Measurements from ENCODE around the gene TANGO6.
"Not testable (repeated sequence)": the region's sequence is repeated elsewhere in the genome, so short reads cannot be mapped to it uniquely, and the experiment has no call there.

Gene TANGO6

DNA sequence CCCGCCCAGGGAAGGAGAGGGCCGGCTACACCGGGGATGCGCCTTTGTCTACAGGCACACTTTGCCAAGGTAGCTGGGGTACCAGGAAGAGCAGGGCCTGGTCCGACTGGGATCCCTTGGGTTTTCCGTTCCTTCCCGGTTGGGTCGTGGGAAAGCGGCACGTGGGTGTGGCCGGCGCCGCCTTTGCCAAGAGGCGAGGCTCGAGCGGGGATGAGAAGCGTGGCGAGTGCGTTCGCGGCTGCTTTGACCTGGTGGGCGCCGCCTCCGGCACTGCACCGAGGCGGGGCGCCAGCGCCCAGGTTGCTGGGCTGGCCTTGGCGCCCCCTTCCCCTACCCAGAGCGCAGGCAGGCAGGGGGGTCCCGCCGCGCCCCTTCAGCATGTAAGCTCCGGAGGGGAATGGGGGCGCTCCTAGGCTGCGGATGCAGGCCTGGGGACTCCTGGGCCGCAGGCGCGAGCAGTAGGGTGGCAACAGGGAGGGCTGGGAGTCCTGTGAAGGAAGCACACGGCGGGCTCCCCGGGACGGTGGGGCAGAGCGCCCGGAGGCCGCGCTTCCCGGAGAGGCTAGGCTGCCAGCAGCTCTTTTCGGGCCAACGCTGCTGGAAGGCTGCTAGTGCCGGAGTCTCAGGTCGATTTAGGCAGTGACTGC is 264.1 kb downstream of the TANGO6 start:
- no peak for DNase-seq

DNA sequence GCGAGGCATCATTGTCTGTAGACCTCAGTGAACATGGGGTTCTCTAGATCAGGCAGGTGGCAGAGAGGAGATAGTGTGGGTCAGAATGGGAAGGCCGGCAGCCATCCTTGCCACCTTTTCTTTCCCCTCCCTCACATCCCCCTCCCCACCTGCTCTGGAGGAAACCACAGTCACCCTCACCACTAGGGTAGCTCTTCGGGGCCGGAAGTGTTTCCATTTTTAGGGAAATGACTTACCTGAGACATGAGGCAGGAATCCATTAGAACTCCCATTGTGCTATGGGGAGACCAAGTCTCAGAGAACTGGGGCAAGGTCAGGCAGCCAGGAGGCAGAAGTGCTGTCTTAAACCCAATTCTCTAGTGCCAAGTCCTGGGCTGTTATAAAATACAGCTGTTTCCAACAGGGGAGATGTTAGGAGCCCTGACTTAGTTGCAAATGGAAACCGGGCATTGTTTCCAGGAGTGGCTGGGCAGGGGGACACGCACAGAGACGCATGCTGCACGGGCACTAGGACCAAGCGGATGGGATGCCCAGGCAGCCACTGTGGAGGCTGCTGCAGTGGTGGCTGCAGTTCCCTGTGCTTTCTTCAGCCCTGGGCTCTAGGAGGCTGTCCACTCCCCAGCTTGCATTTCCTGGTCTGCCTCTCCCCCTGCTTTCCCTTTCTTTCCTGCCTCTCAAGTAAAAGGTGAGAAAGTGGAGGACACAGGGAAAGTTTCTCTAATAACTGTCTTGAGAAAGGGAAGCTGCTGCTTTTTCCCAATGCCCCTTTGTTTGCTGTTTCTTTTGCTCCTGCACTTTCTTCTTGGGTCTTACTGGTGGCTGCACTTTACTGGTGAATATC is 265.0 kb downstream of the TANGO6 start:
- DNase-seq, result no peak

DNA sequence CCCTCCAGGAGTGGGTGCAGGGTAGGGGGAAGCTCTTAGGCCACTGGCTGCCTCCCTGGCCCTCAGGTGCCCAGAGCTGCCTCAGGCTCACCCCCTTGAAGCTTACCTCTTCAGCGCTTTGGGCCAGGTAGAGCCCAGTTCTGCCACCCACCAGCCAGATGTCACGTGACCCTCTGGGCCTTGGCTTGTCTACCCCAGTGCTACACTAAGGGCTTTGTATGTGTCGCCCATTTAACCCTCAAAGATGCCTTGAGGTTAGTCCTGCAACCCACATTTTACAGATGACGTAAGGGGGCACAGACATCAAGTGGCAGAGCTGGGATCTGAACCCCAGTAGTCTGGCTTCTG is 265.5 kb downstream of the TANGO6 start:
- DNase-seq, result no peak

DNA sequence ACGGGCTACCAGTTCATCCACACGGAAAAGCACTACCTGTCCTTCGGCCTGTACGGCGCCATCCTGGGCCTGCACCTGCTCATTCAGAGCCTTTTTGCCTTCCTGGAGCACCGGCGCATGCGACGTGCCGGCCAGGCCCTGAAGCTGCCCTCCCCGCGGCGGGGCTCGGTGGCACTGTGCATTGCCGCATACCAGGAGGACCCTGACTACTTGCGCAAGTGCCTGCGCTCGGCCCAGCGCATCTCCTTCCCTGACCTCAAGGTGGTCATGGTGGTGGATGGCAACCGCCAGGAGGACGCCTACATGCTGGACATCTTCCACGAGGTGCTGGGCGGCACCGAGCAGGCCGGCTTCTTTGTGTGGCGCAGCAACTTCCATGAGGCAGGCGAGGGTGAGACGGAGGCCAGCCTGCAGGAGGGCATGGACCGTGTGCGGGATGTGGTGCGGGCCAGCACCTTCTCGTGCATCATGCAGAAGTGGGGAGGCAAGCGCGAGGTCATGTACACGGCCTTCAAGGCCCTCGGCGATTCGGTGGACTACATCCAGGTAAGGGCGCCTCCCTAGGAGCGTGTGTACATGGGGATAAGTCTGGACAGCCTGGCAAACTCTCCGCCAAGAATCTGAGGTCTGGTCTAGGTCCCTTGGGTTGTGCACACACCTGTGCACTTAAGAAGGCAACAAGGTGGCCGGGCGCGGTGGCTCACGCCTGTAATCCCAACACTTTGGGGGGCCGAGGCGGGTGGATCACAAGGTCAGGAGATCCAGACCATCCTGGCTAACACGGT is 266.3 kb downstream of the TANGO6 start:
- DNase-seq, result no peak

DNA sequence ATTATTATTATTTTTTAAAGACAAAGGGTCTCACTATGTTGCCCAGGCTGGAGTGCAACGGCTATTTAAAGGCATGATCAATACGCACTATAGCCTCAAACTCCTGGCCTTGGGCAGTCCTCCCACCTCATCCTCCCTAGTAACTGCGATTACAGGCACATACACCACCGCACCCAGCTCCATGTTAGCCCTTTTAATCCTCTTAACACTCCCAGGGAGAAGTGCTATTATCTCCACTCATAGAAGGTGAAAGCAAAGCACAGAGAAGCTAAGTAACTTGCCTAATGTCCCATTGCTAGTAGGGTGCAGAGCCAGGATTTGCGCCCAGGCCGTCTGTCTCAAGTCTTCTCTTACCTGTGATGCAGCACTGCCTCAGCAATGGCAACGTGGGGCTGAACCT is 267.1 kb downstream of the TANGO6 start:
- no peak for DNase-seq

DNA sequence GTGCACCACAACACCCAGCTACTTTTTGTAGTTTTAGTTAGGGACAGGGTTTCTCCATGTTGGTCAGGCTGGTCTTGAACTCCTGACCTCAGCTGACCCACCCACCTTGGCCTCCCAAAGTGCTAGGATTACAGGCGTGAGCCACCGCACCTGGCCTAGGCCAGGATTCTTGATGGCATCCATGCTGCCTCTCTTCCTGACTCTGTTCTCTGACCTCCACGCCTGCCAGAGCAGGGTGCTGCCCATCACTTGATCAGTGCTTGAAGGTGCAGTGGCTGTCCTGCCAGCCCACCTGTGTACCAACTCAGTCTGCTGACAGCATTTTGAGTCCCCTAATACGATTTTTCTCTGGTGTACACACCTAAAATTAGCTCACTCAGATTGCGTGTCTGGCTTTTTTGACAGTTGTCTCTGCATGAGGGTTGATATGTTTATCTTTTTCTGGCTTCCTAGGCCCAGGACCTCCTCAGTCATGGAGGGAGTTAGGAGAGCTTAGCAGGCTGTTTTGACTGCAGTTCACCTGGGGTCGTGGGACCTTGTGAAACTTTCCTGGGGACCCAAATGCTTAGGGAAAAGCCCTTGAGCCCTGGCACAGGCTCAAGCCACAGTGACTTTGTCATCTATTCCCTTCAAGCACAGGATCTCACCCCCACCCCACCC is 268.0 kb downstream of the TANGO6 start:
- no peak for DNase-seq

DNA sequence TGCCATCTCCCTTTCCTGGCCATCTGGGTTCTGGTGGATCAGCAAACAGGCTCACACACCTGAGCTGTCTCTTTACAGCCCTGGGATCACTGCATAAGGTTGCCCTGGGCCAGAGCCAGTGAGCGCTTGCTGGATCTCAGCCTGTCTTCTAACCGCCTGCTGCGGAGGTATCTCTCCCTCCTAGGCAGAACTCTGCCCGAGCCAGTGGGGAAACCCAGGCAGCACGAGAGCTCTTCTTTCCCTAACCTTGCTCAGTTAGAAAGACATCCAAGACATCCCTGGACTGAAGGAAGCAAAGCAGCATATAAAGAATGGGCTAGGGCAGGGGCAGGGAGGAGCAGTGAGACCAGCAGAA is 268.5 kb downstream of the TANGO6 start:
- DNase-seq, result no peak

DNA sequence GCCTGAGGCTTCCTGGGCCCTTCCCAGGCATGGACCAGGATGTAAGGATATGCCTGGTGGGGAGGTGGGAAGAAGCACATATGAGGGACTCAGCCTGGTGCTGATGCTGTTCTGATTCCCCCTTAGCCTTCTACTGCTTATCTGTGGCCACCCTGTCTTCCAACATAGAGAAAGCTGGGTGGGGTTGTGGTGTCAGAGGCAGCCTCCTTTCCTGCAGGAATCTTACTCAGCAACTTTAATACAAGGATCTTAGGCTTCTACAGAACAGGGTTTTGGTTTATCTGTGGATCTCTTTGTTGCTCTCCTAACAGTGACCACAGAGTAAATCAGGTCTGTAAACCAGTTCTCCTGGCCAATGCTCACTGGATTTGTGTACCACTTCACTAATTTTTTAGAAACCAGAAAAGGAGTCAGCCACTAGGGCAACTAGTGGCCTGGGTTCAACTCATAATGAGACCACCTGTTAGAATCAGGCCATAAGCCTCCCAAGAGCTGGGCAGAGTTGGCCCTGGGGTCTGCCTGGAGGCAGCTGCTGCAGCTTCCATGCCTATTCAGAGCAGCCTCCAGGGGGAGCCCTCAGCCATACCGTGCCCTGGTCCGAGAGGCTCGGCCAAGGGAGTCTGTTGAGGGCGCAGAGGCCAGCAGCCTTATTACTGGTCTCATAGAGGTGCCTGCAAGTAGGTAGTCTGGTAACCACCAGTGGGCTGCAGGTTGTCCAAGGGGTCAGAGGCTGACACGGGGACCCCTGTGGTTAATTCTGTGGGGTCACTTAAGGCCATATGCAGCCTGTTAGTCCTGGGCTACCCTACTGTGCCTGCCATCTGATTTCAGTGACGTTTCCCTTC is 269.2 kb downstream of the TANGO6 start:
- DNase-seq, result no peak

DNA sequence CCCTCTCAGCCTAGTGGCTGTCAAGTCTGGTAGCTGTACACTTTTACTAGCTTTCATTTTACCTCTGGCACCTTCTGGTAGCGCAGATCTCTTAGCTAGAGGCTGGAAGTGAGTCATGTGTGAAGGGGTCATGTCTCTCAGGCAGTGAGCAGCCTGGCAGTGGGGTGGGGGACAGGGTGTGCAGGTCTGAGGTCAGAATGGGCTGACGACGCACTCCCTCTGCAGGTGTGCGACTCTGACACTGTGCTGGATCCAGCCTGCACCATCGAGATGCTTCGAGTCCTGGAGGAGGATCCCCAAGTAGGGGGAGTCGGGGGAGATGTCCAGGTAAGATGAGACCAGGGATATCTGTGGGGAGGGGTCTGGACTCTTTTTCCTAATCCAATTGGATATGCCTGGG is 269.9 kb downstream of the TANGO6 start:
- no peak for DNase-seq

DNA sequence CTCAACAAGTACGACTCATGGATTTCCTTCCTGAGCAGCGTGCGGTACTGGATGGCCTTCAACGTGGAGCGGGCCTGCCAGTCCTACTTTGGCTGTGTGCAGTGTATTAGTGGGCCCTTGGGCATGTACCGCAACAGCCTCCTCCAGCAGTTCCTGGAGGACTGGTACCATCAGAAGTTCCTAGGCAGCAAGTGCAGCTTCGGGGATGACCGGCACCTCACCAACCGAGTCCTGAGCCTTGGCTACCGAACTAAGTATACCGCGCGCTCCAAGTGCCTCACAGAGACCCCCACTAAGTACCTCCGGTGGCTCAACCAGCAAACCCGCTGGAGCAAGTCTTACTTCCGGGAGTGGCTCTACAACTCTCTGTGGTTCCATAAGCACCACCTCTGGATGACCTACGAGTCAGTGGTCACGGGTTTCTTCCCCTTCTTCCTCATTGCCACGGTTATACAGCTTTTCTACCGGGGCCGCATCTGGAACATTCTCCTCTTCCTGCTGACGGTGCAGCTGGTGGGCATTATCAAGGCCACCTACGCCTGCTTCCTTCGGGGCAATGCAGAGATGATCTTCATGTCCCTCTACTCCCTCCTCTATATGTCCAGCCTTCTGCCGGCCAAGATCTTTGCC is 271.1 kb downstream of the TANGO6 start:
- no peak for DNase-seq

DNA sequence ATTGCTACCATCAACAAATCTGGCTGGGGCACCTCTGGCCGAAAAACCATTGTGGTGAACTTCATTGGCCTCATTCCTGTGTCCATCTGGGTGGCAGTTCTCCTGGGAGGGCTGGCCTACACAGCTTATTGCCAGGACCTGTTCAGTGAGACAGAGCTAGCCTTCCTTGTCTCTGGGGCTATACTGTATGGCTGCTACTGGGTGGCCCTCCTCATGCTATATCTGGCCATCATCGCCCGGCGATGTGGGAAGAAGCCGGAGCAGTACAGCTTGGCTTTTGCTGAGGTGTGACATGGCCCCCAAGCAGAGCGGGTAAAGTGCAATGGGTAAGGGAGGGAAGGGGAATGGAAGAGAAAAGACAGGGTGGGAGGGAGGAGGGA is 271.6 kb downstream of the TANGO6 start:
- no peak for DNase-seq

DNA sequence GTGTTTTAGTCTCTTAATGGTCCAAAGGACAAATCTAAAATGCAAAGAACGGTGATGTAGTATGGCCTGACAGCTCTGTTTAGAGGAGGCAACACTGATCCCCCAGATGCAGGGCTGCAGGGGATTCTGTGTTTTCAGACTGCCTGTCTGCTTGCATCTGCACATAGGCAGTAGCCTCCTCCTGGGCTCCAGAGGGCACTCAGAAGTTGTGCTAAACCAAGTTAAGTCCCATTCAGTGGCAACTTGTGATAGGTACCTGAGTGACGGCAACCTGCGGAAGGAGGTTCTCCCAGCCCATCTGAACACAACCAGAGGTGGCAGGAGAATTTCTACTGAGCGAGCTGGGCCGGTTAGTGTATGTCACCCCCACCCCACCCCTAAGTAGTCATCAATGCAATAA is 272.0 kb downstream of the TANGO6 start:
- DNase-seq, result no peak

DNA sequence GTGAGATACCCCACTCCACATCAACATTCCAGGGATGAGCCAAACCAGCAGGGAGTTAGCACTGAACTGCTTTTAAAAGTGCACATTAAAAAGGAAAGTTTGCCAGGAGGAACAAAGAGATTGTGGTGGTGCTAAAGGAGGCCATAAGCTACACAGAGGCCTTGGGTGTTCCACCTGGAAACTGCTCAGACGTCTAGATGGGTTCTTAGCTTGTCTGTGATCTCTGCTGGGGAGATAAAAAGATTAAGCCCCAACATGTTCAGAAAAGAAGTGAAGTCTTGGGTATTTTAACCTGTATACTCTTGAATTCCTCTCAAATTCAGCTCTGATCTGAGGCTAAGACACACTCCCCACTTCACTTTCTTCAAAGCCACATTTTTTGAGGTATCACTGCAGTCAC is 272.5 kb downstream of the TANGO6 start:
- DNase-seq, result no peak

DNA sequence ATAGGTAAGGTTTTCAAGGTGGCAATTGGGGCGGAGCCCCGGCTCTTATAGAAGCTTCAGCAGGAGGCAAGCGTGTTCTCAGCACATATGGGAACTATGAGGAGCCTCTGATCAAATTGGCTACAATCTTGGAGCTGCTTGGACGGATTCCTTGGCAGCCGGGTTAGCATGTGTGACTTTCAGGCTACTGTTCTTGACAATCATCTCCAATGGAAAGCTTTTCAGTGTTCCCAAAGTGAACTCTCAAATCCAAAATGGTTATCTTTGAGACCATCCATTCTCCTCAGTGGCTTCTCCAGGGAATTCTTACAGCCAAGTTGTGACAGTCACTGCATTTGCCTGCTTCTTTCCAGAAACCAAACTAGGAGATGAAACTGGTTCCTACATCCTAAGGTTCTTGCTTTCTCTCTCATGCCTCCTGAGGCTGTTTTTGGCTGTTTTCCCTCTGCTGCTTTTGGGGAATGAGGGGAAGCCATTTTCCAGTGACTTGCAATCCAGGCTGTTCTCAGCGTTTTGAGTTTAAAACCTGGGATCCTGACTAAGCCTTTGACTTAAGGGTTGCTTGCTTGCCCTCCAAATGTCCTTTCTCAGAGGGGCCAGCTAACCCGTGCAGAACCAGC is 273.0 kb downstream of the TANGO6 start:
- DNase-seq, result no peak

DNA sequence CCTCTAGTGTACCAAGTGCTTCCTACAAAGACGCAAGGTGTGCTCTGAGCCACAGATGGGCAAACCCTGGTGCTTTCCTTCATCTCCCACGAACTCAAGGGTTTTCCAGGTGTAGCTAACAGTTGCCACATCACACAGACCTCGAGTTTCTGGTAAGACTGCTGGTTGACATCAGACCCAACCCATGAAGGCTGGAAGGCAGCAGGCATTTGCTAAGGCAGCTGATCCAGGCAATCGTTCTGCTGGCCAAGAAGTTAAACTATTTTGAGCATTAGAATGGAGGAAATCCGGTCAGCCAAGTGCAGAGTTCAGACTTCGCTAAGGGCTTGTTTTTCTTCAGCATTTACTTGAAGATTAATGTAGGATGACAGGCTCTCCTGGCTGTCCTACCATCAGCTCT is 273.6 kb downstream of the TANGO6 start:
- DNase-seq, result no peak

DNA sequence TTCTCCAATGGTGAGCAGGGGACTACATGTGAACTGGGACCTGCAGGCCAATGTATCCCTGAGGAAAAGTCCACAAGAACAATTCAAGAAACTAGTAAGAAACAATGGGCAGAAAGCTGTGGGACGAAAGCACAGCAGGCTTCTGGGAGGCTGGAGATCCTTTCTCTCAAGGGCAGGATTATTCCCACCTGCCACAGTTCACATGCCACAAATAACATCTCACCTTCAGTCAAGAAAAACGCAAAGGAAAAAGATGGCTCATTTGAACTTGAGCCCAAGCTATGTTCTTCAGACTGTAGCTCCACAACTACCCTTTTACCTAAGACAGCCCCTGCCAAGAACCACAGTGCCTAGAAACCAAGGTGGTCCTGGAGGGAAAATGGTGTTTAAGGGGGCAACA is 275.1 kb downstream of the TANGO6 start:
- DNase-seq, result no peak

DNA sequence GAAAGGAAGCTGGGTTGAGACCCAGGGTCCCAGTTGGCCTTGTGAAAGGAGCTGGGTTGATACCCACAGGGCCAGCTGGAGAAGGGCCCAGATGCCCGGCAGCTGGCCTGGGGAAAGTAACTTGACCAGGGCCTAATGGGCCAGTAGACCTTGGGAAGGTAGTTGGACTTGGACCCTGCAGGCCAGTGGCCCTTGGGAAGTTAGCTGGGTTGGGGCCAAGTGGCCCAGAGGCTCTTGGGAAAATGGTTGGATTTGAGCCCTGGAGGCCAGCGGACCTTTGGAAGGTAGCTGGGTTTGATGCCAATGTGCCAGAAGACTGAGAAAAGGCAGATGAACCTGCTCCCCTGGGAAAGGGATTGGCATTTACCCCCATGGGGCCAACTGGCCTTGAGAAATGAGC is 275.7 kb downstream of the TANGO6 start:
- no peak for DNase-seq

DNA sequence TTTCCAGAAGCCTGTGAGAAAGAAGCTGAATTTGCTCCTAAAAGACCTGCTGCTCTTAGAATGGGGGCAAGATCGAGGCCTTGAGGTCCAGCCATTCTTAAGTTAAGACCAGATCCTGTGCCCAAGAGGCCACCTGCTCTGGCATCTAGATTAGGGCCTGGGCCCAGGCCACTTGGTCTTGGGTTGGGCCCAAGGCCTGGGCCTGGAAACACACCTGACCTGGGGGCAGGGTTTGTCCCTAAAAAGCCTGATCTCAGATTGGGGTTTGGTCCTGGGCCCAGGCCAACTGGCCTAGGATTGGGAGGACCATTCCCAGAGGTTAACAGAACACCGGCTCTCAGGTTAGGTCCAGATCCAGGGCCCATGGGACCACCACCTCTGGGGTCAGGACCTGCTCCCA is 276.2 kb downstream of the TANGO6 start:
- no peak for DNase-seq

DNA sequence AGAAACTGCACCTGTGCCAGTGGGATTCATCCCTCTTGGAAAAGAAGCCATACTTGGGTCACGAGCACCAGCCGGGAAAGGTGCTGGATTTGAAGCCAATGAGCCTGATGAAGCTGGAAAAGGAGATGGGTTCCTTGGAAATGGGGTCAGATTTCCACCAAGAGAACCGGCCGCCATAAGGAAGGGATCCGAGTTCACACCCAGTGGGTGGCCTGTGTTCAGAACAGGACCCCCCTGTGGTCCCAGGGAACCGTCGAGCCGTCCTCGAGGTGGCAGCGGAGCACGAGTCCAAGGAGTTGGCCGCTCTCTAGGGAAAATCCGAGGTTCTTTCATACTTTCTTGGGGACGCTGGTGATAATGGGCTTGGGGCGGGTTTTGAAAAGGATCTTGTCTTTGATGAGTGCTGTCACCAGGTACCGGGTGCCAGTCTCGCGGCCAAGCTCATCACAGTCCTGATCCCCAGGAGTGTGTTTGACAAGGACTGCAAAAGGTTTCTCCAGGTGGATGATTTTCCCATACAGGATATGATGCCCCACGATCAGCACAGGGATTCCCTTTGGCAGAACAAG is 276.8 kb downstream of the TANGO6 start:
- DNase-seq, result no peak

DNA sequence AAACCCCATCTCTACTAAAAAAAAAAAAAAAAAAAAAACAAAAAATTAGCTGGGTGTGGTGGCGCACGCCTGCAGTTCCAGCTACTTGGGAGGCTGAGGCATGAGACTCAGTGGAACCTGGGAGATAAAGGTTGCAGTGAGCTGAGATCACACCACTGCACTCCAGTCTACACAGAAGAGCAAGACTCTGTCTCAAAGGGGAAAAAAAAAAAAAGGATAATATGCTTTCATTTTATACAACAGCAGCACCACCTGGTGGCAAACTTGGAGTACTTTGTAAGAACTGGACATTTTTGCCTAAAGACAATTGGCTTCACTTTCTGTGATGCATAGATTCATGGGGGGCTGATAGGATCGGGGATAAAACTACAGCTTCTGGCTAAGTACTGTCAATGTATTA is 280.6 kb downstream of the TANGO6 start:
- DNase-seq, result no peak

DNA sequence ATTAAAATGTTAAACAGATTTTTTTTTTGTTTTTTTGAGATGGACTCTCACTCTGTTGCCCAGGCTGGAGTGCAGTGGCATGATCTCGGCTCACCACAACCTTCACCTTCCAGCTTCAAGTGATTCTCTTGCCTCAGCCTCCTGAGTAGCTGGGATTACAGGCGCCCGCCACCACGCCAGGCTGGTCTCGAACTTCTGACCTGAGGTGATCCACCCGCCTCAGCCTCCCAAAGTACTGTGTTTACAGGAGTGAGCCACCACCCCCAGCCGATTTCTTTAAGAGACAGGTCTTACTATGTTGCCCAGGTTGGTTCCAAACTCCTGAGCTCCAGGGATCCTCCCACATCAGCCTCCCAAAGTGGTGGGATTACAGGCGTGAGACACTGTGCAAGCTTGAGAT is 281.1 kb downstream of the TANGO6 start:
- not testable (repeated sequence) for DNase-seq
